ENCODE measurements around the gene ZFP91. TPM values are rescaled to one million over a fixed set of nuclear protein-coding genes. Genes with fewer than 3 reads are reported as not detected.

ZFP91 gene
- polyA plus RNA-seq, 2 of the 4 experiments (the other 2 are of a cell fraction): 48.5 to 66.9 TPM

DNA sequence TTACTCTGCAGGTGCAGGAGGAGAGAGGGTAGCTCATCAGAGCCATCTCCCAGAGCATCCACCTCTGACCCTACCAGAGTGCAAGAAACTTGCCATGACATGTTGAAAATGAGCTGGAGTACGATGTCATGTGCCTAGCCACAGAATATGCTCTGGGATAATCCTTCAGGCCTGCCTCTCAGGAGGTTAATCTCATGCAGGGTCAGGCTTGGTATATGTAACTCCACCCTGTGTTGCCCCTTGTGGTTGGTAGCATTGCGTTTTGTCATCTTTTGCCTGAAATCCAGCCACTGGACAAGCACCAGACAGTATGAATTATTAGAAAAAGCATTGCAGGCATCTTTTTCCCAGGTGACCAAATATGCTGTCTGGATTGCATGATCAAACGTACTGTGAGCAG lies 79.8 kb downstream of the ZFP91 start:
- TF ChIP-seq PHF8 (IDR thresholded peaks at IDR 0.05; ENCODE audit: borderline replicate concordance, low read depth): no peak
- no peak for TF ChIP-seq RAD21 (conservative IDR thresholded peaks at IDR 0.05 in 1 of 2, IDR thresholded peaks at IDR 0.05 in 1 of 2)
- TF ChIP-seq EHMT2 (IDR thresholded peaks at IDR 0.05; ENCODE audit: low read depth): no peak
- TF ChIP-seq HDAC2 (IDR thresholded peaks at IDR 0.05): no peak
- TF ChIP-seq, protein P1, sequence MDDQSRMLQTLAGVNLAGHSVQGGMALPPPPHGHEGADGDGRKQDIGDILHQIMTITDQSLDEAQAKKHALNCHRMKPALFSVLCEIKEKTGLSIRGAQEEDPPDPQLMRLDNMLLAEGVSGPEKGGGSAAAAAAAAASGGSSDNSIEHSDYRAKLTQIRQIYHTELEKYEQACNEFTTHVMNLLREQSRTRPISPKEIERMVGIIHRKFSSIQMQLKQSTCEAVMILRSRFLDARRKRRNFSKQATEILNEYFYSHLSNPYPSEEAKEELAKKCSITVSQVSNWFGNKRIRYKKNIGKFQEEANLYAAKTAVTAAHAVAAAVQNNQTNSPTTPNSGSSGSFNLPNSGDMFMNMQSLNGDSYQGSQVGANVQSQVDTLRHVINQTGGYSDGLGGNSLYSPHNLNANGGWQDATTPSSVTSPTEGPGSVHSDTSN (IDR thresholded peaks at IDR 0.05): no peak
- no peak for TF ChIP-seq TP53 (CRISPR knock-in tag; IDR thresholded peaks at IDR 0.05)
- no peak for TF ChIP-seq HOXB13 (CRISPR knock-in tag; IDR thresholded peaks at IDR 0.05; ENCODE audit: low read depth)
- TF ChIP-seq NR3C1 (IDR thresholded peaks at IDR 0.05): no peak
- TF ChIP-seq RNF2 (IDR thresholded peaks at IDR 0.05; ENCODE audit: borderline replicate concordance, low read depth): no peak
- no peak for TF ChIP-seq HOXA7 (CRISPR knock-in tag; IDR thresholded peaks at IDR 0.05)
- TF ChIP-seq ZNF302 (CRISPR knock-in tag; IDR thresholded peaks at IDR 0.05): no peak
- no peak for TF ChIP-seq MAFK (IDR thresholded peaks at IDR 0.05; ENCODE audit: partially characterized antibody)
- 40% methylated on average over 3 of the region's 3 CpGs for WGBS (ENCODE audit: missing lambda C conversion rate)
- no peak overlapping the region for H3K4me3 ChIP-seq
- no peaks in the 10 kb centered on the region for H3K9me3 ChIP-seq
- H3K4me2 ChIP-seq: no peak overlapping the region; the same call in 2 of the 3 replicates
- ChIA-PET POLR2A (no interaction called here), CTCF (interaction anchor here (1.1 to 2.3 kb wide), 3 partner anchors 16 to 499 kb away, joined by 4 to 7 read pairs (median 4); no protein-coding TSS in a partner anchor)
- H3K4me1 ChIP-seq: peaks cover 9% of the 10 kb centered on the region; the same call in 1 of the 3 replicates
- no peak overlapping the region for H3K27ac ChIP-seq
- FAIRE-seq: no peak
- no peak for DNase-seq (ENCODE audit: low read depth in 1 of 2, low spot score in 1 of 2)
- no peak for ATAC-seq

DNA sequence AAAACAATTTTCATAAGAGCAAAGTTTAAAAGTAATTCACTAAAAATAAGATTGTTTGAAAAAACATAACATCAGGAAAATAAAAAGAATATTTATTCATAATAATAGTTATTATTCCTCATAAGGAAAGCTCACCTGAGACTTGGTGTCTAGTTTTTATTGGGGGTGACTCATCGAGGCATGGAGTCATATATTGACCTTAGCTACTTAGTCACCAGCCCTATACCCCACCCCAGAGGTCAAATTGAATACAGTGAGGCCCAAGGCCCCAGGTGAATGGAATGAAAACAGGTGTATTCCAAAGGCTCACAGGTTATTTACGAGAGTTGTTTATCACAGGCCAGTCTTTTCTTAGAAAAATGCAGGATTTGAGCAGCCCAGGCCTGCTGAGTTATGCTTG lies 80.5 kb downstream of the ZFP91 start:
- ChIA-PET POLR2A (no interaction called here), CTCF (interaction anchor here (0.9 to 2.3 kb wide), 2 partner anchors 476 to 499 kb away, joined by 3 to 7 read pairs; no protein-coding TSS in a partner anchor)
- no peak for FAIRE-seq
- ATAC-seq: peak in 1 of 2 experiments; percentile 36; a peak in 1 of 6 replicates
- TF ChIP-seq FOSL2 (IDR thresholded peaks at IDR 0.05) (no peak), FOSL2 (CRISPR knock-in tag; IDR thresholded peaks at IDR 0.05) (peak; percentile 62), NPAS2 (CRISPR knock-in tag; IDR thresholded peaks at IDR 0.05; ENCODE audit: borderline replicate concordance) (no peak)
- H3K9me3 ChIP-seq: no peaks in the 10 kb centered on the region
- no peak overlapping the region for H3K4me3 ChIP-seq
- peak in 1 of 2 experiments; percentile 20 for DNase-seq (ENCODE audit: low read depth in 1 of 2, low spot score in 1 of 2)
- H3K27ac ChIP-seq: no peak overlapping the region
- no peak overlapping the region; the same call in 2 of the 3 replicates for H3K4me2 ChIP-seq
- H3K4me1 ChIP-seq: peaks cover 9% of the 10 kb centered on the region; the same call in 1 of the 3 replicates
- 9% methylated on average over 2 of the region's 2 CpGs for WGBS (ENCODE audit: missing lambda C conversion rate)

DNA sequence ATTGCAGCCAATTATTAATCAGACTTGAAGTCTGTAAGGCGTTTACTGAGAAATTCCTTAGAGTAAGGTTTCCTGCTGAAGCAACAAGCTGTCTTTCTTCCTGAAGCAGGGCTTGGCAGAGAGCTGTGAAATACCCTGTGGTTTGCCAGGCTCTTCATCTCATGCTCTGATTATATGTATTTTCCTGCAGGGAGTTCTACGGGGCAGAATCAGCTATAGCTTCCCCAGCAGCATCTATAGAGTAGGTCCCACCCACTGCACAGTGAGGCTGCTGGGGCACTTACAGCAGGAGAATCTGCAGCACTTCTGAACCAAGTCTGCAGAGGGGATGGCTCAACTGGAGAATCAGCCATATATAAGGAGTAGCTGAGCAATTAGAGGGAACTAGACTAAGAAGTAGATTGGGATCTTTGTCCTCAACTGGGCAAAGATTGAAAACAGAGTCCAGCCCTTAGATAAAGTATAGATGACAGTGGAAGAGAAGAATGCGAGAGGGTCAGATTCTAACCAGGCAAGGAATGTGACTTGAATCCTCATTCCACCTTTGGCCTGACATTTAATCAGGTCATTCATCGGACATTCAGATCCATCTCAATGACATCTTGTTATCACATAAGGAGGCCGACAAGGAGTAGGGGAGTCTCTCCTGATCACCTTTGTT lies 81.2 kb downstream of the ZFP91 start:
- Histone ChIP-seq H3K4me3 (no peak overlapping the region), H3K27ac (no peak overlapping the region), H3K4me2 (no peak overlapping the region), H3K9me3 (no peaks in the 10 kb centered on the region), H3K4me1 (peaks cover 9% of the 10 kb centered on the region; the same call in 1 of the 3 replicates)
- ATAC-seq (peak in 1 of 2 experiments; percentile 38; a peak in 1 of 6 replicates), DNase-seq (ENCODE audit: low read depth in 1 of 2, low spot score in 1 of 2) (no peak), FAIRE-seq (no peak)
- 58% methylated on average over 5 of the region's 5 CpGs for WGBS (ENCODE audit: missing lambda C conversion rate)
- ChIA-PET CTCF (interaction anchor here (0.9 to 2.3 kb wide), 2 partner anchors 476 to 498 kb away, joined by 3 to 7 read pairs; no protein-coding TSS in a partner anchor), POLR2A (no interaction called here)
- TF ChIP-seq ZNF302 (CRISPR knock-in tag; IDR thresholded peaks at IDR 0.05) (no peak), NR3C1 (IDR thresholded peaks at IDR 0.05) (no peak), HEYL (CRISPR knock-in tag; IDR thresholded peaks at IDR 0.05) (no peak), CHD2 (IDR thresholded peaks at IDR 0.05; ENCODE audit: low read length, partially characterized antibody) (no peak), ESRRA (IDR thresholded peaks at IDR 0.05; ENCODE audit: borderline replicate concordance, low read length) (no peak), HOXB5 (CRISPR knock-in tag; IDR thresholded peaks at IDR 0.05) (no peak)
- TF ChIP-seq, protein P1 (IDR thresholded peaks at IDR 0.05): no peak
- TF ChIP-seq, protein P2, sequence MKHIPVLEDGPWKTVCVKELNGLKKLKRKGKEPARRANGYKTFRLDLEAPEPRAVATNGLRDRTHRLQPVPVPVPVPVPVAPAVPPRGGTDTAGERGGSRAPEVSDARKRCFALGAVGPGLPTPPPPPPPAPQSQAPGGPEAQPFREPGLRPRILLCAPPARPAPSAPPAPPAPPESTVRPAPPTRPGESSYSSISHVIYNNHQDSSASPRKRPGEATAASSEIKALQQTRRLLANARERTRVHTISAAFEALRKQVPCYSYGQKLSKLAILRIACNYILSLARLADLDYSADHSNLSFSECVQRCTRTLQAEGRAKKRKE (CRISPR knock-in tag; IDR thresholded peaks at IDR 0.05; ENCODE audit: low read depth): no peak
- TF ChIP-seq, protein P3, sequence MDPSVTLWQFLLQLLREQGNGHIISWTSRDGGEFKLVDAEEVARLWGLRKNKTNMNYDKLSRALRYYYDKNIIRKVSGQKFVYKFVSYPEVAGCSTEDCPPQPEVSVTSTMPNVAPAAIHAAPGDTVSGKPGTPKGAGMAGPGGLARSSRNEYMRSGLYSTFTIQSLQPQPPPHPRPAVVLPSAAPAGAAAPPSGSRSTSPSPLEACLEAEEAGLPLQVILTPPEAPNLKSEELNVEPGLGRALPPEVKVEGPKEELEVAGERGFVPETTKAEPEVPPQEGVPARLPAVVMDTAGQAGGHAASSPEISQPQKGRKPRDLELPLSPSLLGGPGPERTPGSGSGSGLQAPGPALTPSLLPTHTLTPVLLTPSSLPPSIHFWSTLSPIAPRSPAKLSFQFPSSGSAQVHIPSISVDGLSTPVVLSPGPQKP (IDR thresholded peaks at IDR 0.05; ENCODE audit: low read depth, low read length): no peak
